ENCODE results near the gene GLI3. TPM values are rescaled to one million over a fixed set of nuclear protein-coding genes. Genes with fewer than 3 reads are reported as not detected.

The GLI3 gene
- total RNA-seq, 1 donor from 2014 or later = 1.0 TPM

DNA sequence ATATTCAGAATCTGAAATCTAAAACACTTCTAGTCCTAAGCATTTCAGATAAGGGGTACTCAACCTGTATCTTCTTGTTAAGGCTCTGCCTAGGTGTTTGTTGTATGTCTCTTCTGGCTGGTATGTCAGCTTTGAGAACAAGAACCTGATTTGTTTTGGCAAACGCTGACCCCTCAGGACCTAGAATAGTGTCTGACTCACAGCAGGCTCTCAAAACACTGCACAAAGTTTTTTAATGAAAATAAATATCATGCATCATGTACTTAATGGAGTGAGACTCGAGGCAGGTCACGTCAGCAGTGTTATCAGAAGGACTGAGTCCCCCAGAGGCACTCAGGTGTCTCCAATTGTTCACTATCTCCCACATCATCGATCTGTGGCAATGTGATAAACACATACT is 99.1 kb downstream of the GLI3 start:
- DNase-seq = no peak

DNA sequence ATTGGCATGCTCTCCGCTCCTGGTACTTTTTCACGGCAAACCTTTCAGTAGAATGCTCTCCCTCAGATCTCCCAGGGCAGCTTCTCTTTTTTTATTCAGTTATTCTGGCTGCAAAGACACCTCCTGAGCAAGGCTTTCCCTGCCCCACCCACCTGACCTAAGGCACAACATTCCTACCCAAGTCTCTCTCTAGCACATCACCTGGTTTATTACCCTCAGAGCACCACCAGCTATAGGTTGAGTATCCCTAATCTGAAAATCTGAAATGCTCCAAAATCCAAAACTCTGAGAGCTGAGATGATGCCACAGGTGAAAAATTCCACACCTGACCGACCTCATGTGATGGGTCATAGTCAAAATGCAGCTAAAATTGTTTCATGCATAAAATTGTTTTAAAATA is 99.6 kb downstream of the GLI3 start:
- no peak for DNase-seq

DNA sequence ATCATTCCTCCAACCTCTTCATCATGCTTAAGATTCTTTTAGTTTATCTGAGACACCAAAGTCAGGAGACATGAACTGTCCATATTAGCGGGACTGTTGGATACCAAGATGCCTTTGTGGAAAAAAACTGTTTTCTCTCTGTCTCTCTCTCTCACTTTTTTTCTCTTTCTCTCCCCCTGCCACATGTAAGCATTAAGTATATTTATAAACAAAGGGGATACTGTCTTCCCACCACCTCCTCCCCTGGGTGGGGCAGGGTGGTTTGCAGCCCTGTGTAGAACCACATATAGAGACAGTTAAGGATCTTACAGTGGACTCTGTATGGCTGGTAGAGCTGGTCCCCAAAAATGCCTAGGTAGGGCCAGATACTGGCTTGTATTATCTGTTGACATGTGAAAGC is 101.3 kb downstream of the GLI3 start:
- DNase-seq = no peak

DNA sequence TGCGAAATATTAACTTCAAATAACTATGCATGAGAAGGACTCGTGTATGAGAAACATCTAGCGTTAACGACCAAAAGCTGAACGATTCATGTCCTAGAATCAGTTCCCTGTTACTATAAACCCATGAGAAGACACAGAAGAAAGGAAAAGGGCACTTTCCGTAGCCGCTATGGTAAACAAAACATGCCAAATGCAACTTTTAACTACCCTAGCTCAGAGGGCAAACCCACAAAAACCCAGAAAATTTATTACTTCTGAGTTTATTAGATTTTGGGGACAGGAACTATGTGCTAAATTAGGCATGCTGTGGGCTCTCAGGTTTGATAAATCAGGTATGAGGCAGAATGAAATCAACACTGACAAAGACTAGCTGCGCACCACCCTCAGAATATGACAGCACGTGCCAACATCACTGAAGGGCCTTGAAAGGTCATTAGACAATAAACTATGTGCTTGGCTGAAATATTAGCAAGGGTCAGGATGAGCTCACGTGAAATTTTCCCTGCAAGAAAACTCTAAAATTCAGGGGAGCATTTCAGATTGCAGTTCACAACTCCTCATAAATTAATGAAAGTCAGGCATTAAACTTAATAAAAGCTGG is 102.6 kb downstream of the GLI3 start:
- DNase-seq = no peak

DNA sequence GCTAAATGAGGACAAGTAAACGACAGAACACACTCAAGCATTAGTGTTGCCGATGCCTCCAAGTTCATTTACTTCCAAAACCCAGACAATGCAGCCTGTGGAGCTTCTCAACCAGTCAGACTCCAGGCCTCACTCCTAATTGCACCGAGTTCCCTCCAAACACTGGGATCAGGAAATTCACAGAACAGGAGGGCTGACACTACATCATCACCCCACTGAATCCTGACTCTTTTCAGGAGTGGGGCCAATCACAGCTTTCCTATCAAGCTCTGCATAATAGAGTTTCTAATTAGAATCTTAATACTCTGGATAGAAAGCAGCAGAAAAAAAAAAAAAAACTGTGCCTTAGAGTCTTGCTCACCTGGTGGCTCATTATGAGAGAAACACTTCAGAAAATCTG is 103.7 kb downstream of the GLI3 start:
- no peak for DNase-seq

DNA sequence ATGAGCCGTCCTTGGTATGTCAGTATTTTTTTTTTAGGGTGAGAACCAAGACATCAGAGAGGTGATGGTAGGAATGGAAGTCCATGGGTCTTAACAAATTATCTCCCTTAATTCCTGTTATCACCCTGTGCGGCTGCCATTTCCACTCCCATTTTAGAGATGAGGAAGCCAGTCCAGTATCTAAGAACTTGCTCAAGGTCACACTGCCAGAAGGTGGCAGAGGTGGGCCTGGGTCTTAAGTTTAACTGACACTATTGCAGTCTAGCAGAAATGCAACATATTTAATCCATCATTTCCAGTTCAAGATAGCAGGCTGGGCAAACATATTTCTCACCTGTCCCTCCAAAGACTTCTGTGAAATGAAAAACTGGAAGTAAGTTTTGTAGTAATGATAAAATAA is 108.3 kb downstream of the GLI3 start:
- peak; percentile 52 for DNase-seq

DNA sequence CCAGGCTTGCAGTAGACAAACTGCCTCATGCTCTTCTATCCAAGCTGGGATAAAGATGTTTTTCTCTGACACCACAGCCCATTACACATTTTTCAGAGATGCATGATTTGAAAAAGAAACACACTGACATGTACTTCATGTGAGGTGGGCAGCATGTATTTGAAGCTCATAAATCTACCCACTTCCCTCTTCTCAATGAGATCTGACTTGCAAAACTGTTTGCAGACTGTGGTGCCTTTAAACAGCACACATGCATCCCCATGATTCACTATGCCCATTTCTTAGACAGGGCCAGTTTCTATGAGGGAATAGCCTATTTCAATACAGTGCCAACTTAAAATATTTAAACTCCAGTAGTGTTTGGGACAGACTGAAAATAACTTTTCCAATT is 109.8 kb downstream of the GLI3 start:
- no peak for DNase-seq

DNA sequence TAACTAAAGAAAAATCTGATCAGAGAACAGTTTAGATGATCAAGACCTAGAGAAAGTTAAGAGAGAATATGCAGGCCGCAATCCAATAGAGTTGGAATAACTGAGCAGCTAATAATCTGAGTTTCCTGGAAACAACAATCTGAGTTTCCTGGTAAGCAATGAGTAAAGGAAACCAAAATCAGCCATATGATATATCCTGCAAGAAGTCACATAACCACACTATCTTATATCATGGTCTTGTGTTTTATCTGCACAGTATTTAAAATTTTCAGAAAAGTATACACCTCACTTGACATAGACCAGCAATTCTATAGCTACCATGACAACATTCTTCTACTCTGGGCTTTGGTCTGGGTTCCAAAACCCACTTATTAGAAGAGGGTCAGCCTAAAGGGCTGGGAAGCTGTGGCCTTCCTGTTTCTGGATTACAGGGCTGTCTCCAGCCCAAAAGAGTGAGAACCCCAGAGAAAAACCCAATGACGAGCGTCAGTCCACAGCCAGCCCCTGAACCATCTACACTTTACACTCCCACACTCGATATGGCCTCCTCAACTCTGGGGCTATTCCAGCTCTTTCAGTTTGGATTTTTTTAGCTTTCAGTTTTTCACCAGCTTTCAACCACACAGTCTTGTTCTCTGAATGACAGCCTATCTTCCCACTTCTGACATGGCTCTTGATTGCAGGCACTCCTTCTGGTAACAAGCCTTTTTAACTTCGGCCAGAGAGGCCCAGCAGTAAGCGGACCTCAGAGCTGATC is 110.4 kb downstream of the GLI3 start:
- DNase-seq = no peak

DNA sequence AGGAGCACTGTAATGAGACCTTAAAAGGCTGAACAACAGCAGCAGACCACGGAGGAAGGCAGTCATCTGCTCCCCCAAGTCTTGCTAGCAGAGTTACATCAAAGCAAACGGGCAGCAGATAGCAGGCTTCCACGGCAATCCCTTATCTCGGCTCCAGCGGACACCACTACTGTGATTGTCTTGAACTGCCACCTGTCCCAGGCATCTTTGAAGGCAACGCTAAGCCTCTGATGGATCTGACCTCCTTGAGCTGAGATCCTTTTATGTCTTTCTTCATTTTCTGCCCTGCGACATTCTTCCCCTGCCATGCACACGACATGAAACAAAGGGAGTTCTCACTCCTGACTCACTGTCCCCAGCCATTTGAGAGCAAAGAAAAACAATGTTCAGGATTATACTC is 111.7 kb downstream of the GLI3 start:
- no peak for DNase-seq

DNA sequence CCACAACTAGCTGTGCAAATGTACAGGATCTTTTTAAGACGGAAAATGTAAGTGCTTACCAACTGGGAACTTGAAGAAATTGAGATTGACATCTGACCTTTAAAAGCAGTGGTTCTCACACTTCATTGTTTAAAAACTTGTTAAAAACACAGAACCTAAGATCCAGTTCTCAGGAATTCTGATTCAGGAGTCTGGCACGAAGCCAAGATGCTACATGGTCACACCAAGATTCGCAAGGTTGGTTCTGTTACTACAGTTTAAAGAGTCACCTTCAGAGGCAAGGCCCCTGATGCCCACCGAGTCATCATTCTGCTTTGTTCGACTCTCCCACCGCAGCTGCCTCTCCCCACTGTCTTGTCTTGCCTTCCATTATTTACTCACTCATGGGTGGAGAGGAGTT is 113.3 kb downstream of the GLI3 start:
- DNase-seq = no peak

DNA sequence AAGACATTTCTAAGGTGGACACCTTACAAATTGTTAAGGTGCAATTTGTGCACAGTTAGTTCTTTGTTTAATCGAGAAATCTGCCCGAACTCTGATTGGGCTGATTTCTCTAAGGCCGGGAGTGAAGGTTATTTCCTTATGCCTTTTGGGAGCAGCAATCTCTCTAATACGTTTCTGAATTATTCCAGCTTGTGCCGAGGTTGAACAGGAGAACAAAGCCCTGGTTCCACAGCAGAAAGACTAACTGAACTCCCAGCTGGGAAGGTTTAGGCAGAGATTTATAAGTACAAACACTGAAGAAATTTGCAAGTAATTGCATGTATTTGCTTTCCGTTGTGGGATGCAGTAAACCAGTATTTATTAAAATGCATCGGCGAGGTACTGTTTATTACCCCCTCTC is 116.8 kb downstream of the GLI3 start:
- DNase-seq = no peak

DNA sequence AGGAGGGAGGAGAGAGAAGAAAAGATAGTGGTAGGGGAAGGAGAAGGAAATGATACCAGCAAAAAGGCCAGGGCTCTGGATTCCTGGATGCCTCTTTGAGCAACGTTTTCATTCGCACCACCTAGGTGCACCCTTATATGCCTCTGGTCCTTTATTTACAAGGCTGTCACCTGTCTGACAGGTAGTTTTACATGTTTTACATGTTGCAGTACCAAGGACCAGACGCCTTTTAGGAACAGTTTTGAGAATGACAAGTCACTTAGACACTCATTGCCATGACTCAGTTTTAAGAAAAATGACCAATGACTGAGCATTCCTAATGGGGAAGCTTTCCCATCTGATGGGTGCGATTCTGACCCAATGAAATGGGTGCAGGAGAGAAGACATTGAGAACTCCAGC is 119.8 kb downstream of the GLI3 start:
- no peak for DNase-seq

DNA sequence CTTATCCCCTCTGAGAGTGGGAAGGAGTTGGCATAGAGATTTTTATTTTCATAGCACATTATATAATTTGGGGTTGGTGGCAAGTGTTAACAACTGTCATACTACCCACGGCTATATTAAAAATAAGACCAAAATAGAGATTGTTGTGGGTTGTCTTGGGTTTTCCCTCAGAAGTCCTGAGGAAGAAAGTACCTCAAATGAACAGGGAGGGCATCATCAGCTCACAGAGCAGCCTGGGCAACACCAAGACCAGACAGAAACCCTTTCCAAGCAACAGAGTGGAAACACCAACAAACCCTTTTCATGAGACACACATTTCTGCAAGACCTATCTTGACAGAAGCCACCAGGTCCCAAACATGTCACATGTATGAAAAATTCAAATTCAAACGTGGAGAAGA is 121.2 kb downstream of the GLI3 start:
- DNase-seq = no peak

DNA sequence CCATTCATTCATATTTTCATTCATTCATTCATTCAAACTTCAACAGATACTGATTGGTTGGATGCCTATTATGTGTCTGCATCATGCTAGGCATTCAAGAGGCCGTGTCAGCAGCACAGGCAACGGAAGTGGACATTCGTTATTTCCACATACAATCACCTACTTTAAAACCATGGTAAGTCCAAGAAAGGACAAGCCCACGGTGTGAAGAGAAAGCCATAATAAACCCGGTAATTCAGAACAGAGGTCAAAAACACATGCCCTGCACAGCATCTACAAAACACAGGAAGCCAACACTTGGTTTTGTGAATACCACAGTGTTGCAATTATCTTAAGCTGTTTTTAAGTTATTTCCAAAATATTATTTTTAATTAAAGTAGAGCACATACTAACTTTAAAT is 126.7 kb downstream of the GLI3 start:
- no peak for DNase-seq

DNA sequence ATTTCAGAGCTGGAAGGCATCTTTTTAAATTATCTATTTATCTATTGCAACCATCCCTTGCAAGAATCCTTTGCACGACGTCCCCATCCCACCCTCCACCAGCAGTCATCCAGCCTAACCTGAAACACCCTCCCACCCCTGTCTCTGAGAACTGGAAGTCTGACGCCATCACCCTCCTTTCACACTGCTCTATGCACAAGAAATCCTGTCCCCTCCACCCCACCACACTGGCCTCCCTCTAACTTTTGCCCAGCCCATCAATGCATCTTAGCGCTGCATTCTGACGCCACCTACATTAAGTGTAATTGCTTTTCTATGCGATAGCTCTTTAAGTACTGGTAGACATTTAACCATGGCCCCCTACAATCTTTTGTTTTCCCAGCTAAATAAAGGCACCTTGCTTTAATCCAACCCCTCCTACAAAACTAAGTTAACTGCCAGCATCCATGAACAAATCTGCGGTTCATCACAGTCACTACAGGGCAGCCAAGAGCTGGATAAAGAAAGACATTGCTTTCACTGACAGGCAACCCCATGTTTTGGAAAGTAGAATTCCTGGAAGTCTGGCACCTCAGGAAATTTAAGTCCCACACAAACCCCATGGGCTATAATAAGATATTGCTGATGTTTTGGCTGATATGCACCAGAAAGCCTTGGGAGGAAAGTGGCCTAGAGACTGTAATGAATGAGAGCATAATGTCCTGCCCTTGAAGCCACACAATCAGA is 128.0 kb downstream of the GLI3 start:
- no peak for DNase-seq

DNA sequence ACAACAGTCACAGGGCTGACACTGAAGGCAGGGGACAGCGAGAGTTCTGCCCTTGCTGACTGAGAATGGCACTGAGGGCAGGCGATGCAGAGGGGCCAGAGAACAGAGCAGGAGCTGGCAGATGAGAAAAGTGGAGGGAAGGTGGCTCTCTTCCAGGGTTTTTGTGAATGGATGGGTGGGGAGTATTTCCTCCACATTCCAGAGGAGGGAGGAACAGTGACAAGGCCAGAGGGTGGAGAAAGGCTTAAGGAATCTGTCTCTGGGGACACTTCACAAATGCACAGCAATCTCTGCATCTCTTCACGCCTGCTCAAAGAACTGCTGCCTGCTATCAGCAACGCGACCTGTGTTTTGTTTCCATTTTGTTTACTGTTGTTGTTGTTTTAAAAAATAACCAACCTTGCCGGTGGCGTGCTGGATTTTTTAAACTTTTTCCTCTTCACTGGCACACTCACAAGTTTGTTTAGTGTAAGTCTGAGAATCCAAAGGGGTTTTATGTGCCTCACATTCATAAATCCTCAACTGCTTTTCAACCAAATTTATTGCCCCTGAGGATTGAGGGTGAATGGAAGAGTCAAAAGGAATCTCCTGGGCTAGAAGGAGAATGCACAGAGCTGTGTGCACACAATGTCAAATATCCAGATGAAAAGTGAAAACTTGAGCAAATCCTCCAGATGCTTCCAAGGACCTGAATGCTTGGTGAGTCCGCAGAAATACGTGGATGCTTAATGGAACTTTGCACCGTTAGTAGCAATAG is 129.3 kb downstream of the GLI3 start:
- peak; percentile 32 for DNase-seq

DNA sequence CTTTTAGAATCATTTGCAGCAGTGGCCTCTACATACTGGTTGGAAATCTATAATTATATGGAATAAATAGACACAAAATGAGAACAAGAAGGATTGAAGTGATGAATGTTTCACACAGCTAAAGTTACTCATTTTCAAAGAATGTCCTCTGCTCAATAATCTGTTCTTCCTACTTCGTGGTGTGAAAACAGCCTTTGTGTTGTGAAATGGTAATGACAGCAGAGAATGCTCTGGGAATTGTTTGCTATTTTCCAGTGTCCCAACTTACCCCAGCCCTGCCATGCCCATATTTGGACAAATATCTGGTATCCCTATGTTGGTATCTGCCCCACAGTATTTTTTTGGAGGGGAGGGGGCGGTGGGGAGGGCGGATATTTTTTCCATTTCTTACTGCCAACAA is 130.4 kb downstream of the GLI3 start:
- DNase-seq = no peak

DNA sequence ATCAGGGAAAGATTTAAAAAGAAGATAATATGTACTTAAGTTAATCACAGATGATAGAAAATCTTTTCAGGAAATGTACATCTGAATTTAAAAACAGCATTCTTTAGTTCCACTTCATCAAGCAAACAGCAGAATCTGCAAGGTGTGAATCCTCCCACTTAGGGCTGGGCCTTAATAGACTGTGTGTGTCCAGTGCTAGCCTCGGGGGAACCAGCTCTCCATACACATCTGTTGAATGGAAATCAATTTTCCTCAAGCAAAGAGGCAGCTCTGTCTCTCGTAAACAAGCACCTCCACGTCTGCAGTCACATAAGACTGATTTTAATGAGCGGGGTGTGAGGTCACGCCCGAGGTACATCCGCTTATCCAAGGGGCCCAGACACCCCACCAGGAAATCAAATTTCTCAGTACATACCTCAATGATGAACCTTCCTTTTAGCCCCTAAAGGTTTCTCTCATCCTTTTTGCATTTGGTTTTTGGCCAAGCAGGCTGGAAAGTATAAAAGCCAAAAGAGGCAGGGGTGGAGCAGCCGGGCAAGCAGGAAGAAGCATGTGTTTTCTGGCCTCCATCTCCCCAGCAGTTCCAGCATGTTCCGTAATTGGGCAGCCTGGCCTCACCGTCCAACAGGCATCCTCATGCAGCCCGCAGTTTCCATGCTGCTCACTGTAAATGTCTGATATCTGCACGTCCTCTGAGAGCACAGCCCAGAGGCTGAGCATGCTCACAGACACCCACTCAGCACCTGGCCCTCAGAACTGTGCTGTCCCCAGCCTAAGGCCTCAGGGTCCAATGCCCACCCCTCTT is 131.3 kb downstream of the GLI3 start:
- no peak for DNase-seq

DNA sequence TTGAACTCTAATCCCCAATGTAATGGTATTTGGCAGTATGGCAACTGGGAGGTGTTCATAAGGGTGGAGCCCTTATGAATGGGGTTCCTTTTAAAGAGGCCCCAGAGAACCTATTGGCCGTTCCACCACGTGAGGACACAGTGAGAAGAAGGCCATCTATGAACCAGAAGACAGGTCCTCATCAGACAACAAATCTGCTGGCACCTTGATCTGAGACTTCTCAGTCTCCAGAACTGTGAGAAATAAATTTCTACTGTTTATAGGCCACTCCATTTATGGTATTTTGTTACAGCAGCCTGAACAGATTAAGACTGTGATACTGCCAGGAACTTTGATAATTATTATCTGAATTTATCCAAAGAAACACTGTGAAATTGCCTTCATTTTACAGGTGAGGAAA is 132.3 kb downstream of the GLI3 start:
- no peak for DNase-seq

DNA sequence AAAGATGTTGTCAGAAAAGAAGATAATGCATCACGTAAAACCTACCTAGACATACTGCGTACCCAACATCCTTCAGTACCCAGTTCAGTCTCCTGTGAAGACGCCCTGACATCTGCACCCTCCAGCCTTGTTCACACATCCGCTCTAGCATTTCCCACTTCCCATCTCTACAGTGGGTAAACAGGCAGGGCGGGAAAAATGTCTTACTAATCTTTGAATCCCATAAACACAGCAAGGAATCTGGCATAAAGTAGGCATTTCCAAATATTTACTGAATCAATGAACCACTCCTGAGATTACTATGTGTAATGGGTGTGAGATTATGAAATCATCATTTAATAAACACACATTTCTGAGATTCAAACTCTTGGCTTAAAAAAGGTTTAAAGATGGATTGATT is 132.8 kb downstream of the GLI3 start:
- no peak for DNase-seq

DNA sequence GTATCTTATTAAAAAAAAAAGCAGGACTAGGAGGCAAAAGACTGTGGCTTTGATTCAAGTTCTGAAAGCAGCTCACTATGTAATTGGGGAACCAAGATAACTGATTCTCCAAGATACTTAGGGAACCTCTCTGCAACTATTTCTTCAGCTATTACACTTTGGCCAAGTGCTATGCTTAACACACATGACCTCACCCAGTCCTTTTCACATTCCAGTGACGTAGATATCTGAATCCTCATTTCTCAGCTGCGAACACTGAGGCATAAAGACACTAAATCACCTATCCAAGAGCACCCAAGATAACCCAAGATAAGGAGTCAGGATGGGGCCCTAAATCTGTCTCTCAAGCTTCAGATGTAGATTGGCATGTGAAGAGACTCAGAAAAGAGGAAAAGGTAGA is 133.6 kb downstream of the GLI3 start:
- no peak for DNase-seq

DNA sequence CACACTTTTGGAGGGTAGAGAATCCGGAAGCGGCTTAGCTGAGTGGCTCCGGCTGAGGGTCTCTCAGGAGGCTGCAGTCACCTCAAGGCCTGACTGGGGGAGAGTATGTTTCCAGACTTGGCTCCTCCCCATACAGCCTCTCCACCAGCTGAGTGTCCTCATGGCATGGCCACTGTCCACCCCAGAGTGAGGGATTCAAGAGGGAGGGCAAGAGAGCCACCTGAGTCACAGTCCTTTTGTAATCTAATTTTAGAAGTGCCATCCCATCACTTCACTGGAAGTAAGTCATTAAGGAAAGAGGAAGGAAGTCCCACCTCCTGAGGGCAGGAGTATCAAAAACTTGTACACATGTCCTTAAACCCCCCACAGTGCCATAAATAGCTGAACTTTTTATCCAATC is 134.0 kb downstream of the GLI3 start:
- DNase-seq = no peak

DNA sequence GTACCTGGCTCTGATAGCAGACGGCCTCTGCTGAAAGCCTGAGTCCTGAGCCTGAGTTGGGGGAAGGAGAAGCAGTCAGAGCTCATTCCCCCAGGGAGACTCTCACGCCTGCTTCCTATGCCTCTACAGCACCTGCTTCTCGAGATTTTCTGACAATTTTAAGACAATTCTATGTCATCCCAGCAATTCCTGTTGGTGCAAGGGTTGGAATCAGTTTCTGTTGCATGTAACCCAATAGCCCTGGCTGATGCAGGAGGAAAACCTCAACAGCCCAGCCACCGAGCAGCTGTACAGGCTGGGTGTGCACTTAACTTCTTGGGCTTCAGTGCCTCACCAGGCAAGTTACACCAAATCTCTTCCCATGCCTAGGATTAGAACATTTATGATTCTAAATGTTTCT is 134.7 kb downstream of the GLI3 start:
- no peak for DNase-seq

Measured in dermis blood vessel endothelial cell (primary cell).